ENCODE measurements around the gene TTBK2.
"Not testable (repeated sequence)": the region's sequence is repeated elsewhere in the genome, so short reads cannot be mapped to it uniquely, and the experiment has no call there.

Gene TTBK2

GRCh38 chr15:42772144-42772543 lies 148.4 kb downstream of the TTBK2 start:
- DNase-seq (ENCODE audit: insufficient read length, low spot score) (no peak), FAIRE-seq (no peak)

GRCh38 chr15:42766109-42766508 lies 154.5 kb downstream of the TTBK2 start:
- not testable (repeated sequence) for FAIRE-seq

DNA sequence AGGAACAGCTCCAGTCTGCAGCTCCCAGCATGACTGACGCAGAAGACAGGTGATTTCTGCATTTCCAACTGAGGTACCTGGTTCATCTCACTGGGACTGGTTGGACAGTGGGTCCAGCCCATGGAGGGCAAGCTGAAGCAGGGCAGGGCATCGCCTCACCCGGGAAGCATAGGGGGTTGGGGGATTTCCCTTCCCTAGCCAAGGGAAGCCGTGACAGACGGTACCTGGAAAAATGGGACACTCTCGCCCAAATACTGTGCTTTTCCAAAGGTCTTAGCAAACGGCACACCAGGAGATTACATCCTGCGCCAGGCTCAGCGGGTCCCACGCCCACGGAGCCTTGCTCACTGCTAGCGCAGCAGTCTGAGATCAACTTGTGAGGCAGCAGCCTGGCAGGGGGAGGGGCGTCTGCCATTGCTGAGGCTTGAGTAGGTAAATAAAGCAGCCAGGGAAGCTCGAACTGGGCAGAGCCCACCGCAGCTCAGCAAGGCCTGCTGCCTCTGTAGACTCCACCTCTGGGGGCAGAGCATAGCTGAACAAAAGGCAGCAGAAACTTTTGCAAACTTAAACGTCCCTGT lies 156.3 kb downstream of the TTBK2 start:
- DNase-seq (ENCODE audit: insufficient read length, low spot score); FAIRE-seq: not testable (repeated sequence)

More at GRCh38 chr15:42766109-42766508, 154.5 kb downstream of the TTBK2 start:
- not testable (repeated sequence) for DNase-seq (ENCODE audit: insufficient read length, low spot score)

- FAIRE-seq; DNase-seq (ENCODE audit: insufficient read length, low spot score): not testable (repeated sequence)
These were observed 158.8 kb downstream of the TTBK2 start for GRCh38 chr15:42761813-42762212.

- no peak for DNase-seq (ENCODE audit: insufficient read length, low spot score)
- no peak for FAIRE-seq
These were observed 159.8 kb downstream of the TTBK2 start for GRCh38 chr15:42760759-42761158.

DNA sequence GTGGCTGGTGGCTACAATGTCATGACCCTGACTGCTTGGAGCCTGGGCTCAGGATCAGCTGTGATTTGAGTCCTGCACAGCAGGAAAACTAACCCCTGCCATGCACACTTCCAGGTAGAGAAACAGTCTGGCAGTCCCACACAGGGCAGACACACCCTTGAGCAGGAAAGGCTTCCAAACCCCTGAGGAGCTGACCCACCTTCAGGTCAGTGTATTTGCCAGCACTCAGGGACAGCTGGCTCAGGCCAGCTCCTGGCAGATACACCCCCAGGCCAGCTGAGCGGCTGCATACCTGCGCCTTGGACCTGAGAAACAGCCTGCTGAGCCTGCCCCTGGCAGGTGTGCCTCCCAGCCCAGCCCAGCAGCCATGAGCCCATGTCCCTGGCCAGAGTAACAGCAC lies 161.5 kb downstream of the TTBK2 start:
- DNase-seq (ENCODE audit: insufficient read length, low spot score) (no peak), FAIRE-seq (no peak)

- DNase-seq (ENCODE audit: insufficient read length, low spot score) (no peak), FAIRE-seq (no peak)
These were observed 170.3 kb downstream of the TTBK2 start for GRCh38 chr15:42750306-42750705.

- no peak for DNase-seq (ENCODE audit: insufficient read length, low spot score)
- FAIRE-seq: no peak
These were observed 171.3 kb downstream of the TTBK2 start for GRCh38 chr15:42749266-42749665.

- no peak for FAIRE-seq
- DNase-seq (ENCODE audit: insufficient read length, low spot score): no peak
These were observed 176.4 kb downstream of the TTBK2 start for GRCh38 chr15:42744195-42744594.

DNA sequence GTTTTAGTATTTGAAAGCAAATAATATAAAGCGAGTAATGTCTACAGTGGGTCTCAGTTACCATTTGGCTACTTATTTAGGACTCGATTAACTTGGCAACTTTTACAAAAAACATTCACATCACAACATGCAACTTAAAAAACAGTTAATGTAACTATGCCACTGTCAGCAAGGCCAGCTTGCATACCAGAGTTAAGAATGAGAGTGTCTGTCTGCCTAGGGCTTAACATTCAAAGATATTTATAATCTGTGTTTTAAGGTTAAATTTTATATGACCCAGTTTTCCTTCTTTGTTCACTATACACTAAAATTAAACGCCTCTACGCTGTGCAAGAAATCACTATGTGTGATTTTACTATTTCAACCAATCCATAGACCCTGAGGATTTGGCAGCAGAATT lies 178.4 kb downstream of the TTBK2 start:
- DNase-seq (ENCODE audit: insufficient read length, low spot score) (no peak), FAIRE-seq (no peak)

GRCh38 chr15:42741710-42742109 lies 178.9 kb downstream of the TTBK2 start:
- no peak for FAIRE-seq
- no peak for DNase-seq (ENCODE audit: insufficient read length, low spot score)

GRCh38 chr15:42737529-42738328 lies 182.8 kb downstream of the TTBK2 start:
- no peak for DNase-seq (ENCODE audit: insufficient read length, low spot score)
- no peak for FAIRE-seq

DNA sequence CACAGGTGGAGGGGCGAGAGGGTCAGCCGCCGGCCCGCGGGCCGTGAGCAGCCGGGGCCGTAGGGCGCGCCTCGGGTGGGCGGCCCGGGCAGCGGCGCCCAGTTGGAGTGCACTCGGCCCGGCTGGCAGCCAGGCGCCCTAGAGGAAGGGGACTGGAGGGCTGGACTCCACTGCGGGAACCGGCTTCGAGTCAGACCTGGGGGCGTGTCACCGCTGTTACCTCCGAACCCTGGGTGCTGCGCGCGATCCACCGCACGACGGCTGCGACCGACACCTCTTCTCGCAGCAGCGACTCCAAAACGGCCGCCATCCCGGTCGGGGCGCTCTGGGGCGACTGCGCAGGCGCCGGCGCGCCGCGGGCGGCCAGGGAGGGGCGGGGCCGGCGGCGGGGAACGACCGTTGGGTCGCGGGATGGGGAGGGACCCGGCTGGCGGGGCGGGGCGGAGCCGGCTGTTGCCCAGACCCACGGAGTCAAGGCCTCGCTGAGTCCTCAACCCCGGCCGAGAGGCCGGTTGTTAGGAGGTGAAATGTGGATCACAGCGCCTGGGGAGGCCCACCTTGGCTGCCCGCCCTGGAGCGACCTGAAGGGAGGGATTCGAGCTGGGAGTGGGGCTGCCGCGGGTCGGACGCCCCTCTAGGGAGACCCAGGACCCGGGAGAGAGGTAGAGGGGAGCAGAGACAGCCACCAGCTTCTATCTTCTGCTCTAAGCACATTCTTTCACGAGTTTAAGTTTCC lies 183.6 kb downstream of the TTBK2 start, which contains the start of gene CDAN1:
TSS of gene CDAN1 (minus strand) at position 336 of the 736 bp plus-strand sequence. CDS start at position 310, 26 bp downstream.
- DNase-seq (ENCODE audit: insufficient read length, low spot score) (peak; percentile 95), FAIRE-seq (peak; percentile 42)

GRCh38 chr15:42736178-42736792 lies 184.3 kb downstream of the TTBK2 start:
- FAIRE-seq (no peak), DNase-seq (ENCODE audit: insufficient read length, low spot score) (no peak)

DNA sequence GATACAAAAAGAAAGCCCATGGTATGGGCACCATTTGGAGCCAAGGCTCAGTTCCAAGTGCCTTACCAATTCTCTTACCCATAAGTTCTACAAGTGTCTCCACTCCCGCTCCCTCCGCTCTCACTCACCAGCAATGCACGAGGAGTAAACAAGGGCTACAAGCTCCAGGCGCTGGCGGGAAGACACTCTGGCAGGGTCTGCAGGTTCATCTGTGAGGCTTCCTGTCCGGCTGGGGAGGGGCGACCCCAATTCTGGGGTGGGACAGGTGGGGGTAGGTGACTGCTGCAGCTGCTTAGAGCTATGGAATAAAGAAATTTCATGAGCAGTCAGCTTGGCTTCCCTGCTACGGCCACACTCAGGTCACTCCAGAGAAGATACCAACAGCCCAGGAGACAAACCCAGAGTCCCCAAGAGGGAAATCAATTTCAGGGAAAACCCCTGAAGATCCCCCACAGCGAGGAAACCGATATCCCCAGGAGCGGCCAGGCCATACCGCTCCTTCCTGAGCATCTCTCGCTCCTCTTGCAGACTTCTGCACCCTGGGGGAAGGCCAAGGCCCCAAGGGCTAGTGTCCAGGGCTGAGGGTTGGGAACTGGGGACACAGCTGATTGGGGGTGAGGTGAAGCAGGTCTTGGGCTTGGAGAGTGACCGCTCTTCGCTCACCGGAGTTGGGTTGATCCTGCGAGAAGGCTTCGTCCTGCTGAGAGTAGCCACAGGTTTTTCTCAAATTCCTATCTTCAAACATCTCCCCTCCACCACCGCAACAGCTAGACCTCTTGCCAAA lies 185.0 kb downstream of the TTBK2 start:
- DNase-seq (ENCODE audit: insufficient read length, low spot score): no peak
- FAIRE-seq: no peak

GRCh38 chr15:42734076-42734672 lies 186.4 kb downstream of the TTBK2 start:
- DNase-seq (ENCODE audit: insufficient read length, low spot score) (no peak), FAIRE-seq (no peak)

DNA sequence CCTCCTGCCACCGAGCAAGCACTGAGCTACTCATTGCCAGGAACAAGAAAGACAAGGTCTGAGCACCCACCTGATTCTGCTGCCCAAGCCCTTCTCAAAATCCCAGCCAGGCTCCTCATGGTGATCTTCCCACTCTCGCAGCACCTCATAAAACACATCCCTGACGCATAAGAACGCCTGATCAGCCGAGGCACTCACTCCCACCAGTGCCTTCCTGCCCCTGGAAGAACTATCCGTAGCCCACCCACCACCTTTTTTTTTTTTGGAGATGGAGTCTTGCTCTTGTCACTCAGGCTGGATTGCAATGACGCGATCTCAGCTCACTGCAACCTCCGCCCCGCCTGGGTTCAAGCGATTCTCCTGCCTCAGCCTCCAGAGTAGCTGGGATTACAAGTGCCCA lies 187.6 kb downstream of the TTBK2 start:
- DNase-seq (ENCODE audit: insufficient read length, low spot score): no peak
- FAIRE-seq: no peak

DNA sequence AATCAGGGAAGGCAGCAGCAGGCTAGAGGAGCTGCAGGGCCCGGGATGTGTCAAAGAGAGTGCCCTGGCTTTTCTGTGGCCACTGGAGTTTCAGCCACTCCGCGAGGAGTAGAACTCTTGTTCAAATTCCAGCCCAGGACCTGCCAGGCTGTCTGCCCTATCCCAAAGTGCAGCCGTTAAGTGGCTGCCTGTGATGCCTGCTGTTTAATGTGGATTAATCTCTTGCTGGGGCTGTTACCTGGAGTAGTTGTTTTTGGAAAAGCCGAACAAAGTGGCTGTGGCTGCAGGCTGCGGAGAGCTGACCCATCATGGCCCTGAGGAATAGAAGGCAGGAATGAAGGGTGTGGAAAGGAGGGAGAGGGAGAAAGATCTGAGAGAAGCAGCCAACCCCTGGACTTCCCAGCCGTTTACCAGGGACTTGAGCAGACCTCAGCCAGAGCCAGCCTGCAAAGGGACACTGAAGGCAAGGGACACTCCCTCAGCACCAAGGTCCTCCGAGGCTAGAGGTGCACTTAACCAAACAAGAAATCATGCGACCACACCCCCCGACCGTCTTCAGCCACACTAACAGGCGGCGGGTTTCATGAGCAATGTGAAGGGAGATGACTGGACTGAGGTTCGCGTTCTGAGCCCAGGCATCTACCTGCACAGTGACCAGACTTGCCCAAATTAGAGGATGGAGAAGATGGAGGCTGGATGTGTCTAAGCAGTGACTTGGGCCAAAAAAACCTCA lies 188.3 kb downstream of the TTBK2 start:
- FAIRE-seq (no peak), DNase-seq (ENCODE audit: insufficient read length, low spot score) (no peak)

GRCh38 chr15:42731461-42731860 lies 189.1 kb downstream of the TTBK2 start:
- no peak for DNase-seq (ENCODE audit: insufficient read length, low spot score)
- no peak for FAIRE-seq
